ENCODE measurements around the gene CFAP52.
"Not testable (repeated sequence)": the region's sequence is repeated elsewhere in the genome, so short reads cannot be mapped to it uniquely, and the experiment has no call there.

GRCh38 chr17:9566739-9567138 lies 9.7 kb upstream of the CFAP52 start:
- TF ChIP-seq, protein P1, sequence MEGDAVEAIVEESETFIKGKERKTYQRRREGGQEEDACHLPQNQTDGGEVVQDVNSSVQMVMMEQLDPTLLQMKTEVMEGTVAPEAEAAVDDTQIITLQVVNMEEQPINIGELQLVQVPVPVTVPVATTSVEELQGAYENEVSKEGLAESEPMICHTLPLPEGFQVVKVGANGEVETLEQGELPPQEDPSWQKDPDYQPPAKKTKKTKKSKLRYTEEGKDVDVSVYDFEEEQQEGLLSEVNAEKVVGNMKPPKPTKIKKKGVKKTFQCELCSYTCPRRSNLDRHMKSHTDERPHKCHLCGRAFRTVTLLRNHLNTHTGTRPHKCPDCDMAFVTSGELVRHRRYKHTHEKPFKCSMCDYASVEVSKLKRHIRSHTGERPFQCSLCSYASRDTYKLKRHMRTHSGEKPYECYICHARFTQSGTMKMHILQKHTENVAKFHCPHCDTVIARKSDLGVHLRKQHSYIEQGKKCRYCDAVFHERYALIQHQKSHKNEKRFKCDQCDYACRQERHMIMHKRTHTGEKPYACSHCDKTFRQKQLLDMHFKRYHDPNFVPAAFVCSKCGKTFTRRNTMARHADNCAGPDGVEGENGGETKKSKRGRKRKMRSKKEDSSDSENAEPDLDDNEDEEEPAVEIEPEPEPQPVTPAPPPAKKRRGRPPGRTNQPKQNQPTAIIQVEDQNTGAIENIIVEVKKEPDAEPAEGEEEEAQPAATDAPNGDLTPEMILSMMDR (IDR thresholded peaks at IDR 0.05): not testable (repeated sequence)
- not testable (repeated sequence) for TF ChIP-seq POLR2AphosphoS5 (IDR thresholded peaks at IDR 0.05)
